H7 (cell line): ENCODE results near the gene CREB1. TPM values are rescaled to one million over a fixed set of nuclear protein-coding genes. Genes with fewer than 3 reads are reported as not detected.

Source experiments
- DNase-seq: peaks from one replicate; pipeline ENCODE4 v3.0.0; 2012
- H3K27me3 ChIP-seq: 2 replicates; pipeline ENCODE4 v1.6.0; 2011; ENCODE audit warnings: mild to moderate bottlenecking, low read length; ENCODE audit not compliant: control insufficient read depth, insufficient read depth
- H3K36me3 ChIP-seq: replicated peaks from 2 replicates; pipeline ENCODE4 v1.5.1; 2011; ENCODE audit warnings: low read length; ENCODE audit not compliant: control insufficient read depth, insufficient read depth
- H3K4me3 ChIP-seq: 2 replicates; pipeline ENCODE4 v1.5.1; 2011; ENCODE audit warnings: low read depth, mild to moderate bottlenecking, control low read depth, low read length, moderate library complexity; ENCODE audit not compliant: insufficient read depth
- total RNA-seq: library from RNA; depleted of rRNA; stranded (reverse); fragments of >200 nt; shearing (Covaris generic); gene quantifications from 2 replicates; pipeline ENCODE4 v1.2.3, GENCODE V29; 2014; rRNA removed

CREB1 gene
- 48.9 and 63.5 TPM in 2 replicates for total RNA-seq

DNA sequence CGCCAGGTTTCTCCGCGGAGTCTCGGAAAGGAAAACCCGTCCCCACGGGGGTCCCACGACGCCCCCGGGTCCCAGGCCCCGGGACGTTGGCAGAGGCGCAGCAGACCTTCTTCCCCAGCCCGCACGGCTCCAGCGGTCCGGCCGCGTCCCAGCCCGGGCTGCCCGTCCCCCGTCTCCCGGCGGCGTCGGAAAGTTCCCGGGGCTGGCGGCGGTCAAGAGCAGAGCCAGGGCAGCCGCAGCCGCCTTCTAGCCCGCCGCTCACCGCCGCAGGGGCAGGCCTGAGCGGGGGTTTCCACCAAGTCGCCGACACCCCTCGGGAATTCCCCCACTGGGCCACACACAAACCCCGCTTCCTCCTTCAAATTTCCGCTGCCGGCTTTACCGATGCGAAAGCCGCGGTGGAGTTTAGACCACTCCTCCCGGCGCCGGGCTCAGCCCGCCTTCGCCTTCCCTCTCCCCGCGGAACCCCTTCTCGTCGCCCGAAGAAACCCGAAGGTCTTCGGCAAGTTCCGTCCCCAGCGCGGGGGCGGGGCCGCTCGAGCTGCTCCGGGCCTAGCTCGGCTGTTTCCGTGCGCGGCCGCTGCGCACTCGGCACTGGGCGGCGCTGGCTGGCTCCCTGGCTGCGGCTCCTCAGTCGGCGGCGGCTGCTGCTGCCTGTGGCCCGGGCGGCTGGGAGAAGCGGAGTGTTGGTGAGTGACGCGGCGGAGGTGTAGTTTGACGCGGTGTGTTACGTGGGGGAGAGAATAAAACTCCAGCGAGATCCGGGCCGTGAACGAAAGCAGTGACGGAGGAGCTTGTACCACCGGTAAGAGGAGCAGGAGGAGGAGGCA lies at the start of gene CREB1:
TSS of gene CREB1 (plus strand) at position 633 of the 830 bp plus-strand sequence. CDS start 25,674 bp downstream, outside the sequence.
- Histone ChIP-seq H3K27me3 (no peaks in the 10 kb centered on the region; the same call in 1 of the 2 replicates), H3K36me3 (no peaks in the 10 kb centered on the region), H3K4me3 (peak within 1 kb of the TSS; percentile 87)
- peak; percentile 98 for DNase-seq

- DNase-seq = no peak
- Histone ChIP-seq H3K4me3 (no peak overlapping the region), H3K27me3 (no peaks in the 10 kb centered on the region), H3K36me3 (no peaks in the 10 kb centered on the region)
Measured at GRCh38 chr2:207480521-207481040, 49.2 kb upstream of the CREB1 start.

DNA sequence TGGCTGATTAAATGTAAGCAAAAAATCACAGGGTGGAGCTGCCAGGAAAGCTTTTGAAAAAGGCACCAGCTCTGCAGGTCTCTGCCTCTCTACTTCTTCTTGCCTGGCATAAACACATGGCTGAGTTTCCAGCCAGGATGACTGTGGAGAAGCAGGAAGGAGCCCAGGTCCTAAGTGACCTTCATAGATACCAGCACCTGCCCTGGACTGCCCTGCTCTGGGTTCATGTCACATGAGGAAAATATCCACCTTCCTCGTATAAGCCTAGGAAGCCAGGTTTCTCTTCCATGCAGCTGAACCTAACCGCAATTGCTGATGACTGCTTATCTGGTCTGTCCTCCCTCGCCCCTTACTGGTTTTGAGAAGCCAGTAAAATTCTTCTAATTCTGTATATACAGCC lies 47.8 kb upstream of the CREB1 start:
- H3K4me3 ChIP-seq = no peak overlapping the region
- H3K36me3 ChIP-seq = no peaks in the 10 kb centered on the region
- DNase-seq = no peak
- H3K27me3 ChIP-seq = no peaks in the 10 kb centered on the region

DNA sequence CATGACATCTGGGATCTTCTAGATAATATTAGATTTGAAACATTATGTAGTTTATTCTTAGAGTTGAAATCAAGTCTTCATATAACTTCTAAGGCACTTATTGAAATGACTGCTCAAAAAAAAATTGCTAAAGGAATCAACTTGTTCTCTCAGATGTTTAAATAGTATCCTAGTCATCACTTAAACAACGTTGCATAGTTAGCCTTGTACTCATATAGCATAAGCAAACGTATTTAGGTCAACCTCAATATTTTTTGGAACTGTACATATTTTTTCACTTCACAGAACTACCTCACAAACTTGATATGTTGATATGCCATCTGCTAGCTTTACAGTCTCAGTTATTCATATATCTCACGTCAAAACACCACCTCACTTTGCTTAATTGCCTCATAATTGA lies 47.1 kb upstream of the CREB1 start:
- H3K36me3 ChIP-seq = no peaks in the 10 kb centered on the region
- DNase-seq = no peak
- H3K27me3 ChIP-seq = no peaks in the 10 kb centered on the region
- H3K4me3 ChIP-seq = no peak overlapping the region

- DNase-seq = no peak
Measured at GRCh38 chr2:207483066-207483465, 46.7 kb upstream of the CREB1 start.

DNA sequence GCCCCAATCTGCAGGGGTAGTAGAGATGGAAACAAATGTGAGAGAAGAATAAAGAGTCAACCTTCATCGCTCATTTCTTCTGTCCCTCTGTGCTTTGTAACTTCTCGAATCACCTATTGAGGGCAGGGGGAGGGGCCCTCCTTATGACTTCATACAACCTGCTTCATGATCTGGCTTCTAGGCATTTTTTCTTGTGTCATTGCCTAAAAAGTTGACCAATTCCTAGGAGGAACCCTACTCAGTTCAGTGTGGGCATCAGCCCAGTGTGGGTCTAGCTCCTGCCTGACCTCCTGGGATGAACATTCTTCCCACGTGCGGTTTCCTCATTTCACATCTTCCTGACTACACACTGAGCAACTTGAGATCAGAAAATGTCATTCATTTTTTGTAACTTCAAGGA lies 46.3 kb upstream of the CREB1 start:
- no peak for DNase-seq
- no peak overlapping the region for H3K4me3 ChIP-seq

More at GRCh38 chr2:207483066-207483465, 46.7 kb upstream of the CREB1 start:
- H3K27me3 ChIP-seq = no peaks in the 10 kb centered on the region
- H3K36me3 ChIP-seq = no peaks in the 10 kb centered on the region
- no peak overlapping the region for H3K4me3 ChIP-seq

DNA sequence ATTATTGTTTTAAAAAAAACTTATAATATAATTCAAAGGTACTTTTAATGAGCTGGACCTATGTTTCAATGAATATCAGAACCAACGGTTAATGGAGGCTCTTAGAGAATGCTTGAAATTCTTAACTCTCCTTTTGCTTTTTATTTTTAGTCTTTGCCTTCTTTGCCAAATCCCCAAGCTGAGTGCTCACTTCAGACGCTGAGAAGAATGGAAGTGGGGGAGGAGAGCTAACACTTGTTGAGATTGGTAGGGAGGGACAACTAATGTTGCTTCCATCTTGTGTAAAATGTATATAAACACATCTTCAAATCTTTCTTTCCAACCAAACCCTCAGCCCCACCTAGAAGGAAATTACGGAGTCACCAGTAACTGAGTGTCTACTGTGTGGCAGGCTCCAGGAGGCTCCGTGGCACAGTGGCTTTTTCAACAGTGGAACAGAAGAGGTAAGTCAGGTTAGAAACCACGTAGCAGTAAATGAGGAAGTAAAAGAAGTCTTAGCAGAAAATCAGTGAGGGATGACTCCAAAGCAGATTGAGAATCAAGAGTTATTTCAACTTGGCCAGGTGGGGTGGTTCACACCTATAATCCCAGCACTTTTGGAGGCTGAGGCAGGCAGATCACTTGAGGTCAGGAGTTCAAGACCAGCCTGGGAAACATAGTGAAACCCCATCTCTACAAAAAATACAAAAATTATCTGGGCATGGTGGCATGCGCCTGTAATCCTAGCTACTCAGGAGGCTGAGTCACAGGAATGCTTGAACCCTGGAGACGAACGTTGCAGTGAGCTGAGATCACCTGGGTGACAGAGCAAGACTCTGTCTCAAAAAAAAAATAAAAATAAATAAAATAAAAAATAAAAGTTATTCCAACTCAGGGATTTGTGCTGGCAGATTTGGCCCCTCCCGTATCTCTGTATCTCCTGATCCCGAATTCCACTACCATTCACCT lies 45.0 kb upstream of the CREB1 start:
- DNase-seq = no peak
- H3K36me3 ChIP-seq = no peaks in the 10 kb centered on the region
- no peaks in the 10 kb centered on the region for H3K27me3 ChIP-seq
- H3K4me3 ChIP-seq = no peak overlapping the region

More for the DNA sequence above, 46.3 kb upstream of the CREB1 start:
- no peaks in the 10 kb centered on the region for H3K36me3 ChIP-seq
- no peaks in the 10 kb centered on the region for H3K27me3 ChIP-seq

DNA sequence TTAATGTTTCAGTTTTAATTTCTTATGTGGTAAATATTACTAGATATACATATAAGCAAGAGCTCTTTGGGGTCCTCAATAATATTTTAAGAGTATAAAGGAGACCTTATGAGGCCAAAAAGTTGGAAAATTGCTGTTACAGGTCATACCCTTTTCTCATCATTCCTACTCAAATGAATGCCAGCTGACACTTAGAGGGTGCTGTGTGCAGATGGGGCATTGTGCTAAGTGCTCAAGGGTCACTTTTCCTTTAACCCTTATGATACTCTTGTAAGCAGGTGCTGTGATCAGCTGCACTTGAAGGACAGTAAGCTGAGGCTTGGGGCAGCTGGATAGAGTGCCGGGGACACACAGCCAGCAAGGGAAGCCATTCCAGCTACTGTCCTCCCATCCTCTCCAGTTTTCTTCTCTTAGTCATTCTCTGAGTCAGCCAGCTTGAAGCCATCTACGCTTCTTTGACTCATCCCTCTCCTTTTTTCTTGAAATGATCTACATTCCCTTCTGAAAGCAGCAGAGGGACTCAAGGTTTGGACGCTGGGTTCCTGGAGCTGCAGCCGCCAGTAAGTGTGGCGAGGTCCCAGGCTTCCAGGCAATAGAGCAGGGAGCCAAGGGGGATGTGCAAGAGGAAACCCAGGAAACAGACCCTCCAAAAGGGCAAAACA lies 42.0 kb upstream of the CREB1 start:
- H3K36me3 ChIP-seq = no peaks in the 10 kb centered on the region
- DNase-seq = no peak
- H3K27me3 ChIP-seq = no peaks in the 10 kb centered on the region
- H3K4me3 ChIP-seq = no peak overlapping the region

GRCh38 chr2:207489251-207489650 lies 40.5 kb upstream of the CREB1 start:
- no peaks in the 10 kb centered on the region for H3K27me3 ChIP-seq
- DNase-seq = no peak

GRCh38 chr2:207490441-207490840 lies 39.3 kb upstream of the CREB1 start:
- H3K4me3 ChIP-seq = no peak overlapping the region
- no peaks in the 10 kb centered on the region for H3K36me3 ChIP-seq
- no peak for DNase-seq
- no peaks in the 10 kb centered on the region for H3K27me3 ChIP-seq

More at GRCh38 chr2:207489251-207489650, 40.5 kb upstream of the CREB1 start:
- Histone ChIP-seq H3K4me3 (no peak overlapping the region), H3K36me3 (no peaks in the 10 kb centered on the region)

- H3K27me3 ChIP-seq = no peaks in the 10 kb centered on the region
- DNase-seq = no peak
- H3K4me3 ChIP-seq = no peak overlapping the region
- H3K36me3 ChIP-seq = no peaks in the 10 kb centered on the region
Measured at GRCh38 chr2:207491086-207491485, 38.7 kb upstream of the CREB1 start.

GRCh38 chr2:207491956-207492355 lies 37.8 kb upstream of the CREB1 start:
- no peak for DNase-seq
- H3K27me3 ChIP-seq = no peaks in the 10 kb centered on the region
- H3K4me3 ChIP-seq = no peak overlapping the region
- no peaks in the 10 kb centered on the region for H3K36me3 ChIP-seq

DNA sequence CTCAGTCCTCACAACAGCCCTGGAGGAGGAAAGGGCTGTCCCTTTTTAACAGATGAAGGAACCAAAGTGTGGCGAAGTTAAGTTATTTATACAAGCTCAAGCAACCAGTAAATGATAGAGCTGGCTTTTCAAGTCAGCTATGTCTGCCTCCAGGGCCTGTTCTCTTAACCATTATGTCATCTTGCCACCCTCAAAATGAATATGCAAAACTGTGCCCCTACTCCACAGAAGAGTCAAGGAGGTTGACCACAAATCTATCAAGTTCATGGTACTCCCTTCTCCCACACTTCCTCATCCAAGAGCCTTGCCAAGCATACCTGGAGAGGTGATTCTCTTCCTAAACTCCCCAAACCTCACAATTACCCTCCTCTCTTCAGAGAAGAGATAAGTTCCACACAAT lies 37.3 kb upstream of the CREB1 start:
- no peaks in the 10 kb centered on the region for H3K36me3 ChIP-seq
- no peak overlapping the region for H3K4me3 ChIP-seq
- no peaks in the 10 kb centered on the region for H3K27me3 ChIP-seq
- no peak for DNase-seq

GRCh38 chr2:207494137-207494536 lies 35.6 kb upstream of the CREB1 start:
- DNase-seq = no peak
- Histone ChIP-seq H3K27me3 (no peaks in the 10 kb centered on the region), H3K4me3 (no peak overlapping the region), H3K36me3 (no peaks in the 10 kb centered on the region)
